Osteocyte (in vitro differentiated cells): Measurements from ENCODE around the gene SIGMAR1. TPM values are rescaled to one million over a fixed set of nuclear protein-coding genes. Genes with fewer than 3 reads are reported as not detected.

Experiments
- DNase-seq: peaks from one replicate; pipeline ENCODE4 v3.0.0; 2021; ENCODE audit warnings: mixed read lengths; ENCODE audit not compliant: unreplicated experiment; ENCODE audit errors: extremely low spot score
- H3K27ac Mint-ChIP-seq: one replicate; pipeline ENCODE4 v1.8.0; 2021; ENCODE audit warnings: mild to moderate bottlenecking, mixed read lengths; ENCODE audit not compliant: unreplicated experiment
- H3K27me3 Mint-ChIP-seq: one replicate; pipeline ENCODE4 v1.8.0; 2021; ENCODE audit warnings: mixed read lengths; ENCODE audit not compliant: unreplicated experiment
- H3K36me3 Mint-ChIP-seq: one replicate; pipeline ENCODE4 v1.8.0; 2021; ENCODE audit warnings: mixed read lengths; ENCODE audit not compliant: unreplicated experiment
- H3K4me1 Mint-ChIP-seq: one replicate; pipeline ENCODE4 v1.8.0; 2021; ENCODE audit warnings: mixed read lengths; ENCODE audit not compliant: unreplicated experiment
- H3K4me3 Mint-ChIP-seq: one replicate; pipeline ENCODE4 v1.8.0; 2021; ENCODE audit warnings: mild to moderate bottlenecking, moderate library complexity, mixed read lengths; ENCODE audit not compliant: unreplicated experiment
- H3K9me3 Mint-ChIP-seq: one replicate; pipeline ENCODE4 v1.8.0; 2021; ENCODE audit warnings: mixed read lengths; ENCODE audit not compliant: unreplicated experiment
- total RNA-seq: library from RNA; stranded (reverse); gene quantifications from 2 replicates; pipeline ENCODE4 v1.2.1, GENCODE V29; 2021
- TF ChIP-seq, protein P1 (sequence below): fragments of 200-600 bp; sonication (generic); IDR thresholded peaks from 2 replicates; pipeline ENCODE4 v1.5.0; 2021; ENCODE audit warnings: antibody characterized with exemption, mild to moderate bottlenecking, moderate library complexity

Gene SIGMAR1
- total RNA-seq, 1 donor from 2014 or later, result 71.9 TPM

DNA sequence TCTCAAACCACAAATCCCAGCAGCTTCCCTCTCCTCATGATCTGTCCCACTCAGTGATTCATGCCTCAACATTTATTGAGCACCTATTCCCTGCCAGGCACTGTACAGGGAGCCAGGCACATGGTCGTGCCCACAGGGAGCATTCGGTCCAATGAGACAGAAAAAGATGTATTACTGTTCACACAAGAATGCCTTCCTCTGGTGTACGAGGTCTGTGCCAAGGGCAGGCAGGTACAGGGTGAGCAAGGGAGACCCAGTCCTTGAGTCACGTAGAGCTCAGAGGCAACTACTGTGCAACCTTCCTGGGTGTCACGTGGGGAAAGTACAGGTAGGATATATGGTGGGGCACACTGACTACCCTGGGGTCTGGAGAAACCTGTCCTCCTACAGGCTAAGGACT lies 52.6 kb downstream of the SIGMAR1 start:
- H3K27me3 Mint-ChIP-seq, result peaks cover 84% of the 10 kb centered on the region
- no peak for DNase-seq
- H3K4me1 Mint-ChIP-seq, result peaks cover 10% of the 10 kb centered on the region
- TF ChIP-seq, protein P1, sequence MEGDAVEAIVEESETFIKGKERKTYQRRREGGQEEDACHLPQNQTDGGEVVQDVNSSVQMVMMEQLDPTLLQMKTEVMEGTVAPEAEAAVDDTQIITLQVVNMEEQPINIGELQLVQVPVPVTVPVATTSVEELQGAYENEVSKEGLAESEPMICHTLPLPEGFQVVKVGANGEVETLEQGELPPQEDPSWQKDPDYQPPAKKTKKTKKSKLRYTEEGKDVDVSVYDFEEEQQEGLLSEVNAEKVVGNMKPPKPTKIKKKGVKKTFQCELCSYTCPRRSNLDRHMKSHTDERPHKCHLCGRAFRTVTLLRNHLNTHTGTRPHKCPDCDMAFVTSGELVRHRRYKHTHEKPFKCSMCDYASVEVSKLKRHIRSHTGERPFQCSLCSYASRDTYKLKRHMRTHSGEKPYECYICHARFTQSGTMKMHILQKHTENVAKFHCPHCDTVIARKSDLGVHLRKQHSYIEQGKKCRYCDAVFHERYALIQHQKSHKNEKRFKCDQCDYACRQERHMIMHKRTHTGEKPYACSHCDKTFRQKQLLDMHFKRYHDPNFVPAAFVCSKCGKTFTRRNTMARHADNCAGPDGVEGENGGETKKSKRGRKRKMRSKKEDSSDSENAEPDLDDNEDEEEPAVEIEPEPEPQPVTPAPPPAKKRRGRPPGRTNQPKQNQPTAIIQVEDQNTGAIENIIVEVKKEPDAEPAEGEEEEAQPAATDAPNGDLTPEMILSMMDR, result no peak
- no peaks in the 10 kb centered on the region for H3K36me3 Mint-ChIP-seq
- no peaks in the 10 kb centered on the region for H3K9me3 Mint-ChIP-seq
- no peak overlapping the region for H3K4me3 Mint-ChIP-seq
- no peak overlapping the region for H3K27ac Mint-ChIP-seq

Other genes starting within 250 kb of the SIGMAR1 start
- gene FAM219A, start 179.2 kb downstream of the SIGMAR1 start, total RNA-seq, result 24.8 and 25.9 TPM in 2 replicates
- gene DNAI1, start 179.0 kb downstream of the SIGMAR1 start, total RNA-seq, result not detected in 2 replicates
- 0.86 and 1.0 TPM in 2 replicates for gene ENHO, start 114.8 kb downstream of the SIGMAR1 start, total RNA-seq
- 0.18 TPM in 1 of 2 replicates, not detected in the other for gene CNTFR, start 48.1 kb downstream of the SIGMAR1 start, total RNA-seq
- 14.4 and 16.2 TPM in 2 replicates for gene RPP25L, start 25.7 kb downstream of the SIGMAR1 start, total RNA-seq
- 97.0 and 105 TPM in 2 replicates for gene DCTN3, start 17.3 kb downstream of the SIGMAR1 start, total RNA-seq
- gene ARID3C, start 8.7 kb downstream of the SIGMAR1 start, total RNA-seq, result not detected in 2 replicates
- gene GALT, start 8.9 kb upstream of the SIGMAR1 start, total RNA-seq, result 57.2 and 58.4 TPM in 2 replicates
- 32.6 and 36.7 TPM in 2 replicates for gene IL11RA, start 14.4 kb upstream of the SIGMAR1 start, total RNA-seq
- gene CCL27, start 24.9 kb upstream of the SIGMAR1 start, total RNA-seq, result 0.78 and 1.1 TPM in 2 replicates
- gene CCL19, start 53.5 kb upstream of the SIGMAR1 start, total RNA-seq, result not detected in 2 replicates
- not detected in 2 replicates for gene CCL21, start 72.3 kb upstream of the SIGMAR1 start, total RNA-seq